ENCODE measurements around the gene CADPS. TPM values are rescaled to one million over a fixed set of nuclear protein-coding genes. Genes with fewer than 3 reads are reported as not detected.

CADPS gene
- total RNA-seq, 2 experiments from 2014 or later, result not detected

- H3K9me3 Mint-ChIP-seq, result no peaks in the 10 kb centered on the region
- no peak overlapping the region for H3K27ac Mint-ChIP-seq
- no peak overlapping the region for H3K4me3 Mint-ChIP-seq
- peaks cover 9% of the 10 kb centered on the region for H3K27me3 Mint-ChIP-seq
- no peaks in the 10 kb centered on the region for H3K4me1 Mint-ChIP-seq
- H3K36me3 Mint-ChIP-seq, result no peaks in the 10 kb centered on the region
- DNase-seq, result no peak
These were observed 9.9 kb upstream of the CADPS start for GRCh38 chr3:62885136-62885535.

- Mint-ChIP-seq H3K9me3 (no peaks in the 10 kb centered on the region), H3K36me3 (no peaks in the 10 kb centered on the region), H3K27ac (no peak overlapping the region), H3K4me1 (no peaks in the 10 kb centered on the region), H3K27me3 (peaks cover 9% of the 10 kb centered on the region), H3K4me3 (no peak overlapping the region)
- DNase-seq, result no peak
These were observed 9.1 kb upstream of the CADPS start for GRCh38 chr3:62884096-62884870.

- no peak for DNase-seq
- Mint-ChIP-seq H3K27ac (no peak overlapping the region), H3K27me3 (peaks cover 14% of the 10 kb centered on the region), H3K4me1 (no peaks in the 10 kb centered on the region), H3K36me3 (no peaks in the 10 kb centered on the region), H3K9me3 (no peaks in the 10 kb centered on the region), H3K4me3 (no peak overlapping the region)
These were observed 7.5 kb upstream of the CADPS start for GRCh38 chr3:62882676-62883200.

GRCh38 chr3:62876064-62876463, 848 bp upstream of the CADPS start:
- no peaks in the 10 kb centered on the region for H3K4me1 Mint-ChIP-seq
- peak; percentile 2 for DNase-seq
- H3K9me3 Mint-ChIP-seq, result peaks cover 6% of the 10 kb centered on the region
- H3K4me3 Mint-ChIP-seq, result no peak overlapping the region
- H3K36me3 Mint-ChIP-seq, result peaks cover 1% of the 10 kb centered on the region
- H3K27ac Mint-ChIP-seq, result no peak overlapping the region
- H3K27me3 Mint-ChIP-seq, result peaks cover 52% of the 10 kb centered on the region

- no peak for DNase-seq
- Mint-ChIP-seq H3K9me3 (peaks cover 7% of the 10 kb centered on the region), H3K4me3 (no peak overlapping the region), H3K4me1 (no peaks in the 10 kb centered on the region), H3K36me3 (peaks cover 1% of the 10 kb centered on the region), H3K27me3 (peaks cover 52% of the 10 kb centered on the region), H3K27ac (no peak overlapping the region)
These were observed 364 bp upstream of the CADPS start for GRCh38 chr3:62875558-62876002.

- peaks cover 52% of the 10 kb centered on the region for H3K27me3 Mint-ChIP-seq
These were observed 1.2 kb downstream of the CADPS start for GRCh38 chr3:62873761-62874710.

GRCh38 chr3:62873451-62873760, 1.8 kb downstream of the CADPS start:
- no peak for DNase-seq
- no peaks in the 10 kb centered on the region for H3K4me1 Mint-ChIP-seq
- peaks cover 52% of the 10 kb centered on the region for H3K27me3 Mint-ChIP-seq
- H3K36me3 Mint-ChIP-seq, result peaks cover 1% of the 10 kb centered on the region
- no peak overlapping the region for H3K4me3 Mint-ChIP-seq
- H3K27ac Mint-ChIP-seq, result no peak overlapping the region
- H3K9me3 Mint-ChIP-seq, result peaks cover 7% of the 10 kb centered on the region

More at GRCh38 chr3:62873761-62874710, 1.2 kb downstream of the CADPS start:
- DNase-seq, result no peak
- no peak overlapping the region for H3K27ac Mint-ChIP-seq
- no peak overlapping the region for H3K4me3 Mint-ChIP-seq
- peaks cover 7% of the 10 kb centered on the region for H3K9me3 Mint-ChIP-seq
- peaks cover 1% of the 10 kb centered on the region for H3K36me3 Mint-ChIP-seq
- no peaks in the 10 kb centered on the region for H3K4me1 Mint-ChIP-seq

- no peak overlapping the region for H3K4me3 Mint-ChIP-seq
- H3K27ac Mint-ChIP-seq, result no peak overlapping the region
- peaks cover 1% of the 10 kb centered on the region for H3K36me3 Mint-ChIP-seq
- no peak for DNase-seq
- no peaks in the 10 kb centered on the region for H3K4me1 Mint-ChIP-seq
- H3K27me3 Mint-ChIP-seq, result peaks cover 45% of the 10 kb centered on the region
- H3K9me3 Mint-ChIP-seq, result peaks cover 9% of the 10 kb centered on the region
These were observed 2.9 kb downstream of the CADPS start for GRCh38 chr3:62872318-62872717.

- DNase-seq, result no peak
- Mint-ChIP-seq H3K36me3 (no peaks in the 10 kb centered on the region), H3K4me3 (no peak overlapping the region), H3K4me1 (no peaks in the 10 kb centered on the region), H3K27ac (no peak overlapping the region), H3K9me3 (peaks cover 6% of the 10 kb centered on the region), H3K27me3 (peaks cover 25% of the 10 kb centered on the region)
These were observed 4.9 kb downstream of the CADPS start for GRCh38 chr3:62870321-62870720.

- H3K27ac Mint-ChIP-seq, result no peak overlapping the region
- H3K27me3 Mint-ChIP-seq, result peaks cover 16% of the 10 kb centered on the region
- no peak overlapping the region for H3K4me3 Mint-ChIP-seq
- H3K4me1 Mint-ChIP-seq, result no peaks in the 10 kb centered on the region
- no peaks in the 10 kb centered on the region for H3K36me3 Mint-ChIP-seq
- DNase-seq, result no peak
- H3K9me3 Mint-ChIP-seq, result peaks cover 5% of the 10 kb centered on the region
These were observed 11.6 kb downstream of the CADPS start for GRCh38 chr3:62863648-62864047.

GRCh38 chr3:62859203-62859791, 15.9 kb downstream of the CADPS start:
- DNase-seq, result no peak
- Mint-ChIP-seq H3K4me1 (no peaks in the 10 kb centered on the region), H3K36me3 (no peaks in the 10 kb centered on the region), H3K4me3 (no peak overlapping the region), H3K9me3 (peaks cover 4% of the 10 kb centered on the region), H3K27me3 (peaks cover 16% of the 10 kb centered on the region), H3K27ac (no peak overlapping the region)

- no peak overlapping the region for H3K27ac Mint-ChIP-seq
These were observed 29.2 kb downstream of the CADPS start for GRCh38 chr3:62845996-62846395.

GRCh38 chr3:62843508-62843907, 31.7 kb downstream of the CADPS start:
- Mint-ChIP-seq H3K36me3 (no peaks in the 10 kb centered on the region), H3K4me3 (no peak overlapping the region), H3K9me3 (peaks cover 1% of the 10 kb centered on the region), H3K4me1 (no peaks in the 10 kb centered on the region), H3K27ac (no peak overlapping the region), H3K27me3 (no peaks in the 10 kb centered on the region)
- DNase-seq, result no peak

More at GRCh38 chr3:62845996-62846395, 29.2 kb downstream of the CADPS start:
- no peak for DNase-seq
- no peak overlapping the region for H3K4me3 Mint-ChIP-seq
- H3K27me3 Mint-ChIP-seq, result no peaks in the 10 kb centered on the region
- H3K4me1 Mint-ChIP-seq, result no peaks in the 10 kb centered on the region
- H3K9me3 Mint-ChIP-seq, result peaks cover 1% of the 10 kb centered on the region
- no peaks in the 10 kb centered on the region for H3K36me3 Mint-ChIP-seq

GRCh38 chr3:62839748-62840147, 35.5 kb downstream of the CADPS start:
- Mint-ChIP-seq H3K27ac (no peak overlapping the region), H3K27me3 (no peaks in the 10 kb centered on the region), H3K4me3 (no peak overlapping the region), H3K36me3 (no peaks in the 10 kb centered on the region), H3K4me1 (no peaks in the 10 kb centered on the region), H3K9me3 (no peaks in the 10 kb centered on the region)
- DNase-seq, result no peak

Data from activated naive CD8-positive, alpha-beta T cell treated with anti-CD3 and anti-CD28 coated beads for 36 hours (primary cell).